Medulla oblongata (tissue), 1 donor: ENCODE results near the gene MYO5A.
"Not testable (repeated sequence)": the region's sequence is repeated elsewhere in the genome, so short reads cannot be mapped to it uniquely, and the experiment has no call there.

ENCODE experiments used
- DNase-seq: peaks from one replicate; pipeline ENCODE4 v3.0.0-alpha.2; 2015; ENCODE audit errors: extremely low spot score

Gene MYO5A

DNA sequence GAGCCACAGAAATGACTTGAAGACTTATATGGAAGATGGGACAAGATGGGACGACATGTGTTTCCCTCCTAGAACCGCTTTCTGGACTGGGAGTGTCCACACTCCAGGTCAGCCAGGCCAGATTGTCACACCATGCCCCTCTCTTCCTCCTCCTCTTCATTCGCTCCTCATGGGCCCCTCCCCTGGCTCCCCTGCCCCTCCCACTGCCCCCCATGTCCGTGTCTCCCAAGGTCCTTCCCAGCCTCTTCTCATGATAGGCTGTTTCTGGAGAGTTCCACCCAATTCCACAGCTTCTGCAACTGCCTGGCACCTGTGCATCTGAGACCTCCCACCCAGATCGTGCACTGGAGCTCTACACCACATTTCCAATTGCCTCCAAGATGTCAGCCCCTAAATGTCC lies 239.7 kb downstream of the MYO5A start:
- no peak for DNase-seq

- DNase-seq: no peak
These were observed 240.4 kb downstream of the MYO5A start for GRCh38 chr15:52288051-52288942.

GRCh38 chr15:52287114-52287513 lies 241.6 kb downstream of the MYO5A start:
- DNase-seq: no peak

GRCh38 chr15:52285941-52286340 lies 242.7 kb downstream of the MYO5A start:
- not testable (repeated sequence) for DNase-seq

GRCh38 chr15:52284164-52284563 lies 244.5 kb downstream of the MYO5A start:
- no peak for DNase-seq

DNA sequence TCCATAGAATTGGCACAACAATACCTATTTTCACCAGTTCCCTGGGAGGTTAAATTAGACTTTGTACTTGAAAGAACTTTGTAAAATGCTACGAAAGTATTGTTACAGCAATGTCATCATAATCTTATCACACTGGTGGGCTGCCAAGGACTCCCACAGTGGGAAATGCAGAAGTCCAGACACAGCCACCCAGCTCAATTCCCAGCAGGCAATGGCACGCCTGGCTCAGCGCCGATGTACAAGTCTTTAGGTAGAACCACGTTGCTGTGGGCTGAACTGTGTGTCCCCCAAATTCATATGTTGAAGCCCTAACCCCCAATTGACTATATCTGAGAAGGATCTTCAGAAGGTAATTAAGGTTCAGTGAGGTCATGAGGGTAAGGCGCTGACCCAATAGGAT lies 245.4 kb downstream of the MYO5A start:
- no peak for DNase-seq

- DNase-seq: no peak
These were observed 246.3 kb downstream of the MYO5A start for GRCh38 chr15:52282418-52282817.

DNA sequence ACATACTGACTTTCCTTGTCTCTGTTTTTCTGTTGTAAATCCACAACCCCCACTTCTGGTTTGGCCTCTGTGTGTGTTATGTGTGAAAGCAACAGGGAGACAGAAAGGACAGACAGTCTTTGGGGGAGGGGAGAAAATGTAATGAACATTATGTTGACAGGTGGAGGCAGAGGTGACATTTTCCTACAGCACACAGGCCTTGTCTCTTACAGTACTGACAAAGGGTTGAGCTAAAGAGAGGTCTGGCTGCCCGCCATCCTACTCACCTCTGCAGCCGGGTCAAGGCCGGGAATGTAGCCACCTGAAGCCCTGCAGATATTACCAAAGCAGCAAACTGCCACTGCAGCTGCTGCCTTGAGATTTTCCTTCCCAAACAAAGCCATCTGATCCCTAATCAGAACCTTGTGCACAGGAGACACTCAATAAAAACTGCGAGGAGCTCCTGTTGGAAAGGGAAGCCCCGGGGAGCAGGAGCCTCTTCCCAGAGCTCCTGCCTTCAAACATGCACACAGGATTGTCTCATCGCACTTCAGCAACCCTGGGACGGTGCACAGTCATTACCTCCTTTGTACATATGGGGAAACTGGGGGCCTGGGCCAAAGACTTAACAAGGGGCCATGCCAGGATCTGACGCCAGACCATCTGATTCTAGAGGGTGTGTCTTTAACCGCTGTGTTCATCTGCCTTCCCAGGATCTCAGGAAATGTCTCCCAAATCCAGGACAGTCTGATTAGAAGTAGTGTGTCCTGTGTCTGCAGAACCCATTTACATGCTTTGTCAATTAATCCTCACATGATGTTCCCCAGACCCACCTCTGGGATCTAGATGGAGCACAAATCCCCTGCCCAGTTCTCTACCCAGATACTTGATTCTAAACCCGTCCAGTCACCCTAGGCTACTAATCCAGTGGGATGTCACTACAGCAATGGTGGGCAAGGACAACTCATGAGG lies 247.3 kb downstream of the MYO5A start:
- DNase-seq: no peak

GRCh38 chr15:52280326-52281084 lies 248.2 kb downstream of the MYO5A start:
- DNase-seq: peak; percentile 51

DNA sequence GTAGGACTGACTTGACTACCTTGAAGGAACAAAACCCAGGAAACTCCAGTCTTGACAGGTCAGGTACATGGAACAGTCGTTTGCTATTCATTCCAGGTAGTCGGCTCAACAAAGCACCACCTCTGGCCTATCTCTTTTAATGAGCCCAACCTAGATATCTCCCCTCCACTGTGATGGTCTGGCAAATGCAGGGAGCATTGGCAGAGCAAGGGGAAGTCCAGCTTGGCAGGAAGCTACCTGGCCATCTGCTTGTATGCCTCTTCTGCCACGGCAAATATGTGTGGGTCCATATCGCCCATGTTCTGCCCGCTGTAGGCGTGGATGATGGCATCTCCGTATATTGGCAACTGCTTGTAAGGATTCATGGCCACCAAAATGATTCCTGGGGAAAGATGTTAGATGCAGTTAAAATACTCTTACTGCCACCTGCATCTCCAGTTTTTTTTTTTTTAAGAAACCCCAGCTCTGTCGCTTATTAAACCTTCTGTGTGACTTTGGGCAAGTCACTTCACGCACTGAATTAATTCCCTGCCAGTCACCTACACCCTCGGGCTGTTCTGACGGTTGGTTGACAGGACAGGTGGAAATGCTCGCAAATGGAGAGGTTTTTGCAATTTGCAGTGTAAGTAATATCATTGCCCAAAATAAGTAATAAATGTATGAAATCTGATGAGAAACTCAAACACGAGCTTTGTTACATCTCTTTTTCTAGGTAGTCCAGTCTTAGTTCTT lies 249.9 kb downstream of the MYO5A start:
- no peak for DNase-seq

DNA sequence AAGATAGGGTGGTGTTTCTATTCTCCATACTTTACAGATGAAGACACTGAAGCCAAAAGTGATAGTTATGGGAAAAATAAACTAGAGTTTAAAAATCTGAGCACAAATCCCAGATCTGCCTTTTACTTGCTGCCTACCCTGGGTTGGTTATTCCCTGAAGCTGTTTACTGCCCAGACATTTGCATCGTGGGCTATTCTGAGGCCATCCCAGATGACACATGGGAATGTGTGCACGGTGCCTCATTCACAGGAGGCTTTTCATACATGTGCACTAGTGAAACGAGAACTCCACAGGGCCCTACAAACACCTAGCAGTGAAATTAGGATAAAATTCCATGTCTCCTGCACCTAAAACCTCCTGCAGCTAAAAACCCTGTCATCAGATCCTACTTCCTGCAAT lies 250.5 kb downstream of the MYO5A start:
- DNase-seq: no peak

GRCh38 chr15:52277575-52277974 lies 251.1 kb downstream of the MYO5A start:
- DNase-seq: no peak

- DNase-seq: no peak
These were observed 252.4 kb downstream of the MYO5A start for GRCh38 chr15:52276256-52276770.

GRCh38 chr15:52263563-52264282 lies 265.0 kb downstream of the MYO5A start:
- DNase-seq: no peak

DNA sequence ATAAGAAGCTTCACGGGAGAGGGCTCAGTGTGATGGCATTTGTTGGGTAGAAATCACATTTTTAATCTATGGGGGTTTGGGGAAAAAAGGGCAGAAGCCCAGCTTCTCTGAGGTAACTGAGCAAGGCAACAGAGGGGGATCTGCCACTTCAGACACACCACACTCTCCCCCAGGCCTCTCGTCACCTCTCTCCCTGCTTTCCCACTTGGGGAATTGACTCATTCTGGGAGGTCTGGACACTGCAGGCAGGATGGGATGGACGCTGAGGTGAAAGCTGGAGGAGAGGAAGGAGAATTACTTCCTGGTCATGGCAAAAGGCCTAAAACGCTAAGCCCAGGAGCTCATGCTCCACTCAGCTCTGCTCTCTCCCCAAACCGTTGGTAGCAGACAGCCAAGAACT lies 266.3 kb downstream of the MYO5A start:
- no peak for DNase-seq

DNA sequence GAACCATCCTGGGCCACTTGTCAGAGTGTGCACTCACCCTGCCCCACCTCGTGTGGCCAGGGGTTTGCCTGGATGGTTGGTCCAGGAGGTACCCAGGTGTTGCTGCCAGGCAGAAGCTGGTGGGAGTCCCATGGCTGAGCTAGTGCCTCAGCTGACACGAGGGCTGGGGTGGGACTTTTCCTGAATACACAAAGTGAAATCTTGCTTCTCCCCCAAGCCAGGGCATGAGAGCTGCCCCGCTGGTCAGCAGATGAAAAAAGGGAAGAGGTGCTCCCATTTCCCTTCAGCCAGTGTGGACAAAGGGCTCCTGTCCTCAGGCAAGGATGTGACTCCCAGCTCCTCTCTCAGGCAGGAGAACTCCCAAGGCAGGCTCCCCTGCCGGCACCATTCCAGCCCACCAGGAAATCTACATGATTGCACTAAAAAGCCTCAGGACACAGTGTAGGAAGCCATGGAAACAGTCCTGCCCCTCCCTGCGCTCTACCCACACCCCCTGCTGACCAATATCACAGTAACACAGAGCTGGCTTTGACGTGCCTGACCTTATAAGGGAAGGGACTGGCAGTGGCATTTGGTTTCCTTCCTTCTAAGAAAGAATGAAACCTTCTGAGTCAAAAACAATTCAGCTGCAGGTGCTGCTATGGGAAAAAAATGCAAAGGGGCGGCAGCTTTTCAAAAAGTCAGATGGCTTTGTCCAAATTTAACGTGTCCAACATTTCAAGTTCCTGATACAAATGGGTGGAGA lies 267.0 kb downstream of the MYO5A start:
- peak; percentile 79 for DNase-seq

GRCh38 chr15:52261026-52261425 lies 267.7 kb downstream of the MYO5A start:
- no peak for DNase-seq

DNA sequence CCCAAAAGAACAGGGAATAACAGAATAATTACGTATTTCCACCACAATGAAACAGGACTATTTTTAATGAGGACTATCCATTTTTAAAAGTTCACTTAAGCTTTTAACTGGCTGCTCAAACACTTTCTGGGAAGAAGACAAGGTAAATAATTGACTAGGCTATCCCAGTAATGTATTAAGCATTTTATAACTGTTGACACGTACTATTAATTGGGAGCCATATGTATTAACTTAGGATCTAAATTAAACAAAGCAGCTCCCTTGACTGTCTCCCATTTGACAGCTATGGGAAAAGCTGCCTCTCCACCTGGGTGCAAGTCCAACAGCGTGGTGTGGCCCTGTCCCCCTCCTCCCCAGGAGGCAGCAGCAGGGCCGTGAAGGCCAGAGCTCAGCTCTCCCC lies 269.2 kb downstream of the MYO5A start:
- DNase-seq: no peak

GRCh38 chr15:52258461-52258860 lies 270.2 kb downstream of the MYO5A start:
- no peak for DNase-seq

GRCh38 chr15:52257734-52258062 lies 271.0 kb downstream of the MYO5A start:
- DNase-seq: no peak
